ENCODE measurements around the gene TXNIP. TPM values are rescaled to one million over a fixed set of nuclear protein-coding genes. Genes with fewer than 3 reads are reported as not detected.

TXNIP gene
- total and polyA plus RNA-seq, 2 donors (not counting 1 experiment from before 2014, with no cell fraction given) = 542 to 1,651 TPM

- ChIA-PET CTCF (interaction anchor here (1.3 to 4.2 kb wide), 3 partner anchors 8 to 29 kb away, joined by 3 to 46 read pairs (median 4); no protein-coding TSS in a partner anchor), POLR2A (interaction anchor here (0.6 to 1.9 kb wide), 4 partner anchors 13 to 1437 kb away, joined by 3 to 14 read pairs (median 4); partner anchors contain the start of gene LIX1L)
- Histone ChIP-seq H3K79me2 (ENCODE audit: control insufficient read depth, insufficient read depth, low read length) (peaks cover 27% of the 10 kb centered on the region), H3K4me3 (ENCODE audit: control extremely low read depth in 1 of 5, extremely low read depth in 1 of 5, insufficient read depth in 1 of 5, low read depth in 2 of 5, low read length in 4 of 5) (no peak overlapping the region), H3K9me3 (ENCODE audit: control extremely low read depth in 1 of 3, control insufficient read depth in 2 of 3, insufficient read depth in 1 of 3, low read length in 2 of 3) (no peaks in the 10 kb centered on the region), H3K4me2 (replicated peaks; ENCODE audit: low read depth, low read length, poor library complexity, severe bottlenecking) (peak overlapping the region; percentile 32), H2AFZ (ENCODE audit: insufficient read depth, low read depth, low read length, poor library complexity, severe bottlenecking) (no peak overlapping the region), H3K9ac (ENCODE audit: low read length) (no peak overlapping the region), H3K4me1 (ENCODE audit: control insufficient read depth in 2 of 2, insufficient read depth in 2 of 2, low read length in 2 of 2) (peaks cover 47 to 54% of the 10 kb centered on the region in 2 donors), H3K27ac (ENCODE audit: low read length in 2 of 2) (peak overlapping the region in 1 of 2 donors; percentile 61), H4K20me1 (ENCODE audit: control insufficient read depth, insufficient read depth, low read length, poor library complexity, severe bottlenecking) (no peaks in the 10 kb centered on the region), H3K27me3 (replicated peaks in 1 of 4; ENCODE audit: control extremely low read depth in 1 of 4, control insufficient read depth in 3 of 4, insufficient read depth in 4 of 4, low read length in 3 of 4) (no peaks in the 10 kb centered on the region), H3K36me3 (replicated peaks in 1 of 2; ENCODE audit: control extremely low read depth in 1 of 2, control insufficient read depth in 1 of 2, extremely low read depth in 1 of 2, insufficient read depth in 2 of 2, low read length in 1 of 2) (no peaks in the 10 kb centered on the region)
- no peaks in the 10 kb centered on the region for H3K9me3 Mint-ChIP-seq (ENCODE audit: insufficient read depth)
- H3K27ac Mint-ChIP-seq = peak overlapping the region; percentile 62
- peaks cover 60% of the 10 kb centered on the region for H3K4me1 Mint-ChIP-seq
- intact Hi-C loops (cut with micrococcal nuclease) = no loop called here
- 100% methylated on average over 1 of the region's 2 CpGs for WGBS (ENCODE audit: insufficient coverage)
- TF ChIP-seq CTCF (IDR thresholded peaks at IDR 0.05) (no peak), EZH2 (IDR thresholded peaks at IDR 0.05; ENCODE audit: borderline replicate concordance, insufficient read depth, low read depth, low read length, poor library complexity, severe bottlenecking) (no peak)
- ATAC-seq (ENCODE audit: low read depth) (no peak), DNase-seq (no peak)
- no peaks in the 10 kb centered on the region for H3K27me3 Mint-ChIP-seq
- no peak overlapping the region for H3K4me3 Mint-ChIP-seq
These were observed 5.3 kb upstream of the TXNIP start for GRCh38 chr1:146001709-146002108.

DNA sequence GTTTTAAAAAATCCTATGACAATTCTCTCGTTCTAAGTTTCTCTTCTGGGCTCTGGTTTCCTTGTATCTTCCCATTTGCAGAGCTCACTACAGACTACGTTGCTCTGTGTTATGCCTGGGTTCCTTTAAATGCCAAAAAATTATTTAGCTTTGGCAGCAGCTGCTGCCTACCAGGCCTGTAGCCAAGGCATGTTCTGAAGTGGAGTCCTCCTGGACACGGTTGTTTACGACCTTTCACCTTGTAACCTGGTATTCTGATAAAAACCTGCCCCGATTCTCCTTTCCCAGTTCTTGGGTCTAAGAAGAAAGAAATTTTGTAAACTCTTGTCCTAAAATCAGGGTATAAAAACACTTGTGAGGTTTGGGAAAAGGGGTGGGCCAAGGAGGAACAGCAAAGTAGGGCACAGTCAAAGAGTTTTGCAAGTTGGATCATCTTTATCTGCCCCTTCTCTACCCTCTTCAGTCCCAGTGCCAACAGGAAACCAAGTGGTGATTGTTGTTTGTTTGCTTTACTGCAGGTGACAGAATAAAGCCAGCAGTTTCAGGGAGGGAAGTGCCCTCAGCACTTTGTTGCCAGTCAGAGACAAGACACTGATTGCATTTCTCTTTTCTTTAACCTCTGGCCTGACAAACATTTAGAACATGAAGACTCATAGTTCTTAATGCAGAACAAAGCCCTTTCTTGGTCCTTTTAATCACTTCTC lies 3.1 kb upstream of the TXNIP start:
- Mint-ChIP-seq H3K27ac (peak overlapping the region; percentile 100), H3K4me3 (peak overlapping the region; percentile 52), H3K27me3 (no peaks in the 10 kb centered on the region), H3K4me1 (peaks cover 53% of the 10 kb centered on the region), H3K9me3 (ENCODE audit: insufficient read depth) (no peaks in the 10 kb centered on the region)
- CTCF ChIA-PET = interaction anchor here (11.7 kb wide), 1 partner anchor 19 kb away, joined by 207 read pairs; no protein-coding TSS in a partner anchor
- no peak for TF ChIP-seq CTCF (IDR thresholded peaks at IDR 0.05)
- TF ChIP-seq EZH2 (IDR thresholded peaks at IDR 0.05; ENCODE audit: borderline replicate concordance, insufficient read depth, low read depth, low read length, poor library complexity, severe bottlenecking) = no peak
- Histone ChIP-seq H3K9ac (ENCODE audit: low read length) (peak overlapping the region; percentile 27), H3K4me2 (replicated peaks; ENCODE audit: low read depth, low read length, poor library complexity, severe bottlenecking) (peak overlapping the region; percentile 80), H3K79me2 (ENCODE audit: control insufficient read depth, insufficient read depth, low read length) (peaks cover 32% of the 10 kb centered on the region), H2AFZ (ENCODE audit: insufficient read depth, low read depth, low read length, poor library complexity, severe bottlenecking) (peak overlapping the region; percentile 0), H3K9me3 (ENCODE audit: control extremely low read depth in 1 of 3, control insufficient read depth in 2 of 3, insufficient read depth in 1 of 3, low read length in 2 of 3) (no peaks in the 10 kb centered on the region), H3K4me1 (ENCODE audit: control insufficient read depth in 2 of 2, insufficient read depth in 2 of 2, low read length in 2 of 2) (peaks cover 34 to 43% of the 10 kb centered on the region in 2 donors), H3K27ac (ENCODE audit: low read length in 2 of 2) (peak overlapping the region; percentile 82 to 96), H3K27me3 (replicated peaks in 1 of 4; ENCODE audit: control extremely low read depth in 1 of 4, control insufficient read depth in 3 of 4, insufficient read depth in 4 of 4, low read length in 3 of 4) (no peaks in the 10 kb centered on the region), H3K36me3 (replicated peaks in 1 of 2; ENCODE audit: control extremely low read depth in 1 of 2, control insufficient read depth in 1 of 2, extremely low read depth in 1 of 2, insufficient read depth in 2 of 2, low read length in 1 of 2) (peaks cover 5 to 17% of the 10 kb centered on the region in 2 experiments), H3K4me3 (ENCODE audit: control extremely low read depth in 1 of 5, extremely low read depth in 1 of 5, insufficient read depth in 1 of 5, low read depth in 2 of 5, low read length in 4 of 5) (peak overlapping the region; percentile 4 to 34 (median 17)), H4K20me1 (ENCODE audit: control insufficient read depth, insufficient read depth, low read length, poor library complexity, severe bottlenecking) (peaks cover 18% of the 10 kb centered on the region)
- intact Hi-C loops (cut with micrococcal nuclease) = loop anchor here (5.0 kb wide), 1 partner anchor 142 kb away; the partner anchor contains the start of gene PIAS3
- ATAC-seq (ENCODE audit: low read depth) = peak; percentile 28
- POLR2A ChIA-PET = interaction anchor here (1.2 to 12.1 kb wide), 2 partner anchors 21 to 141 kb away, joined by 3 to 131 read pairs; partner anchors contain the start of gene PIAS3
- WGBS (ENCODE audit: insufficient coverage) = 35% methylated on average over 3 of the region's 5 CpGs
- peak; percentile 64 for DNase-seq

All from B cell (primary cell).